C4-2B (cell line): ENCODE measurements around the gene PHF24.

Source experiments
- ZFX ChIP-seq: fragments of 450-650 bp; IDR thresholded peaks from 2 replicates; pipeline ENCODE4 v1.6.1; 2017
- TF ChIP-seq, protein P1 (sequence below): fragments of 450-650 bp; conservative IDR thresholded peaks from 2 replicates; pipeline ENCODE4 v1.5.1; 2017; ENCODE audit warnings: mild to moderate bottlenecking

DNA sequence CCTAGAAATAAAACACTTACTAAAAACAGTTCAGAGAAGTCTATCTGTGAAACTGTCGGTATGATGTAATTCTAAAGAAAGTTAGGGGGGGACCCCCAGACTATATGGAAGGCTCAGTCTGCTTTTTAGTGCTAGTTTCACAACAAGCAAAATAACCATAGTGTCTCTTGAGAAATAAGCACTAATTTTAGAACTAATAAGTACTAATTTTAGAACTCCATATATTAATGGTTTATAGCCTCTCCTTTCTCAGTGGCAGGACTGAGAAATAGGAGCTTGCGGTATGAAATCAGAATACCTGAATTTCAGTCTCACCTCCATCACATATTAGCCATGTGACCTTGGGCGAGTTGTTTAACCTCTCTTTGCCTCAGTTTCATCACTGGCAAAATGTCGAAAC, 1.4 kb upstream of the PHF24 start:
- TF ChIP-seq, protein P1, sequence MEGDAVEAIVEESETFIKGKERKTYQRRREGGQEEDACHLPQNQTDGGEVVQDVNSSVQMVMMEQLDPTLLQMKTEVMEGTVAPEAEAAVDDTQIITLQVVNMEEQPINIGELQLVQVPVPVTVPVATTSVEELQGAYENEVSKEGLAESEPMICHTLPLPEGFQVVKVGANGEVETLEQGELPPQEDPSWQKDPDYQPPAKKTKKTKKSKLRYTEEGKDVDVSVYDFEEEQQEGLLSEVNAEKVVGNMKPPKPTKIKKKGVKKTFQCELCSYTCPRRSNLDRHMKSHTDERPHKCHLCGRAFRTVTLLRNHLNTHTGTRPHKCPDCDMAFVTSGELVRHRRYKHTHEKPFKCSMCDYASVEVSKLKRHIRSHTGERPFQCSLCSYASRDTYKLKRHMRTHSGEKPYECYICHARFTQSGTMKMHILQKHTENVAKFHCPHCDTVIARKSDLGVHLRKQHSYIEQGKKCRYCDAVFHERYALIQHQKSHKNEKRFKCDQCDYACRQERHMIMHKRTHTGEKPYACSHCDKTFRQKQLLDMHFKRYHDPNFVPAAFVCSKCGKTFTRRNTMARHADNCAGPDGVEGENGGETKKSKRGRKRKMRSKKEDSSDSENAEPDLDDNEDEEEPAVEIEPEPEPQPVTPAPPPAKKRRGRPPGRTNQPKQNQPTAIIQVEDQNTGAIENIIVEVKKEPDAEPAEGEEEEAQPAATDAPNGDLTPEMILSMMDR: no peak
- no peak for TF ChIP-seq ZFX
